HG02970 (cell line): ENCODE measurements around the gene PSMB7.

Experiments
- ATAC-seq: cut with Tn5 transposase; IDR thresholded peaks from one replicate; pipeline ENCODE4 v1.9.1; 2021; ENCODE audit warnings: mild to moderate bottlenecking, moderate library complexity, moderate number of reproducible peaks; ENCODE audit not compliant: unreplicated experiment, low FRiP score

PSMB7 gene

GRCh38 chr9:124414612-124415011 lies 630 bp downstream of the PSMB7 start:
- no peak for ATAC-seq

GRCh38 chr9:124412228-124412575 lies 3.0 kb downstream of the PSMB7 start:
- no peak for ATAC-seq

- no peak for ATAC-seq
Observed at GRCh38 chr9:124411514-124412227, 3.6 kb downstream of the PSMB7 start.

- ATAC-seq = no peak
Observed at GRCh38 chr9:124410321-124410913, 4.8 kb downstream of the PSMB7 start.

GRCh38 chr9:124409410-124409809 lies 5.8 kb downstream of the PSMB7 start:
- no peak for ATAC-seq

GRCh38 chr9:124403246-124403645 lies 12.0 kb downstream of the PSMB7 start:
- no peak for ATAC-seq

- no peak for ATAC-seq
Observed at GRCh38 chr9:124399968-124400940, 15.0 kb downstream of the PSMB7 start.

- ATAC-seq = no peak
Observed at GRCh38 chr9:124399323-124399967, 15.8 kb downstream of the PSMB7 start.

- ATAC-seq = no peak
Observed at GRCh38 chr9:124398191-124398935, 16.9 kb downstream of the PSMB7 start.

- ATAC-seq = no peak
Observed at GRCh38 chr9:124395826-124396225, 19.4 kb downstream of the PSMB7 start.

- no peak for ATAC-seq
Observed at GRCh38 chr9:124394596-124394995, 20.6 kb downstream of the PSMB7 start.

- no peak for ATAC-seq
Observed at GRCh38 chr9:124394167-124394566, 21.1 kb downstream of the PSMB7 start.

GRCh38 chr9:124392871-124393460 lies 22.3 kb downstream of the PSMB7 start:
- ATAC-seq = no peak

GRCh38 chr9:124392254-124392870 lies 22.9 kb downstream of the PSMB7 start:
- ATAC-seq = no peak

GRCh38 chr9:124390794-124391658 lies 24.2 kb downstream of the PSMB7 start:
- ATAC-seq = no peak

- no peak for ATAC-seq
Observed at GRCh38 chr9:124389146-124389939, 25.9 kb downstream of the PSMB7 start.

GRCh38 chr9:124388275-124389048 lies 26.8 kb downstream of the PSMB7 start:
- ATAC-seq = no peak
